LNCAP (cell line): Measurements from ENCODE around the gene ZMYND11.

ENCODE experiments used
- TF ChIP-seq, protein P1 (sequence below): fragments of 450-650 bp; IDR thresholded peaks from 2 replicates; pipeline ENCODE4 v1.5.1; 2017; ENCODE audit warnings: mild to moderate bottlenecking

ZMYND11 gene

DNA sequence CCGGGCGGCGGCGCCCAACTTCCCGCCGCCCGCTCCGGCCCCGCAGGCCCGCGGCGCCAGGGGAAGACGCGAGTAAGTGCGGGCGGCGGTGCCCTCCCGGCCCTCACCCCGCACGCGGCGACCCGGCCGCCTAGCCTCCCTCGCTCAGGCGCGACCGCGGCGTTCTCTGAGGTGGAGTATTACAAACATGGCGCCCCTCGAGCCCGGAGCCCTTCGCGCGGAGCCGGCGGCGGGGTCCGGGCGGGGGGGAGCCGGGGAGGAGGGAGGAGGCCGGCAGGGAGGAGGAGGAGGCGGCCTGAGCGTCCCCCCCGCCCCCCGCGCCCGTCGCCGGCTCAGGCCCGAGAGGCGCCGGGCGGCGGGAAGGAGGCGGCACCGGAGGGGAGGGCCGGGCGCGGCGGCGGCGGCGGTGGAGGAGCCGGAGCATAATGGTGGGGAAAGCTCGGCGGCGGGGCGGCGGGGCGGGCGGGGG, at the start of gene ZMYND11:
Gene ZMYND11 (plus strand): TSS at position 324 of the 469 bp plus-strand sequence. CDS start 44,558 bp downstream, outside the sequence.
- TF ChIP-seq, protein P1, sequence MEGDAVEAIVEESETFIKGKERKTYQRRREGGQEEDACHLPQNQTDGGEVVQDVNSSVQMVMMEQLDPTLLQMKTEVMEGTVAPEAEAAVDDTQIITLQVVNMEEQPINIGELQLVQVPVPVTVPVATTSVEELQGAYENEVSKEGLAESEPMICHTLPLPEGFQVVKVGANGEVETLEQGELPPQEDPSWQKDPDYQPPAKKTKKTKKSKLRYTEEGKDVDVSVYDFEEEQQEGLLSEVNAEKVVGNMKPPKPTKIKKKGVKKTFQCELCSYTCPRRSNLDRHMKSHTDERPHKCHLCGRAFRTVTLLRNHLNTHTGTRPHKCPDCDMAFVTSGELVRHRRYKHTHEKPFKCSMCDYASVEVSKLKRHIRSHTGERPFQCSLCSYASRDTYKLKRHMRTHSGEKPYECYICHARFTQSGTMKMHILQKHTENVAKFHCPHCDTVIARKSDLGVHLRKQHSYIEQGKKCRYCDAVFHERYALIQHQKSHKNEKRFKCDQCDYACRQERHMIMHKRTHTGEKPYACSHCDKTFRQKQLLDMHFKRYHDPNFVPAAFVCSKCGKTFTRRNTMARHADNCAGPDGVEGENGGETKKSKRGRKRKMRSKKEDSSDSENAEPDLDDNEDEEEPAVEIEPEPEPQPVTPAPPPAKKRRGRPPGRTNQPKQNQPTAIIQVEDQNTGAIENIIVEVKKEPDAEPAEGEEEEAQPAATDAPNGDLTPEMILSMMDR: no peak

DNA sequence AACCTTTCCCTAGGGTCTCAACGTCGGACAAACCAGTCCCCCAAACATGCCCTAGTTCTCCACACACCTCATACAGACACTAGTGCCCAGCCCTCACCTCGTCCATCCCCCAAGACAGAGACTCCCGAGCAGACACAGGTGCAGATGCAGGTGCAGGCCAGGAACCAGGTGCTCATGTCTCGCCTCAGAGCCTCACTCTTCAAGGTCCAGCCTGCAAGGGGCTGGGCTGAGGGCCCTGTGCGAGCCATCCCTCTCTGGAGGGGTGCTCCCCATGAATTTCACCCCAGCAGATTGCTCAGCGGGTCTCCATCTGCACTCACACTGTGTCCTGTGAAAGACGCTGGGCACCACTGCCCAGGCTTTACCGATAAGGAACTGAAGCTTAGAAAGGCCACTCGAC, 49.2 kb upstream of the ZMYND11 start:
- TF ChIP-seq, protein P1: no peak

DNA sequence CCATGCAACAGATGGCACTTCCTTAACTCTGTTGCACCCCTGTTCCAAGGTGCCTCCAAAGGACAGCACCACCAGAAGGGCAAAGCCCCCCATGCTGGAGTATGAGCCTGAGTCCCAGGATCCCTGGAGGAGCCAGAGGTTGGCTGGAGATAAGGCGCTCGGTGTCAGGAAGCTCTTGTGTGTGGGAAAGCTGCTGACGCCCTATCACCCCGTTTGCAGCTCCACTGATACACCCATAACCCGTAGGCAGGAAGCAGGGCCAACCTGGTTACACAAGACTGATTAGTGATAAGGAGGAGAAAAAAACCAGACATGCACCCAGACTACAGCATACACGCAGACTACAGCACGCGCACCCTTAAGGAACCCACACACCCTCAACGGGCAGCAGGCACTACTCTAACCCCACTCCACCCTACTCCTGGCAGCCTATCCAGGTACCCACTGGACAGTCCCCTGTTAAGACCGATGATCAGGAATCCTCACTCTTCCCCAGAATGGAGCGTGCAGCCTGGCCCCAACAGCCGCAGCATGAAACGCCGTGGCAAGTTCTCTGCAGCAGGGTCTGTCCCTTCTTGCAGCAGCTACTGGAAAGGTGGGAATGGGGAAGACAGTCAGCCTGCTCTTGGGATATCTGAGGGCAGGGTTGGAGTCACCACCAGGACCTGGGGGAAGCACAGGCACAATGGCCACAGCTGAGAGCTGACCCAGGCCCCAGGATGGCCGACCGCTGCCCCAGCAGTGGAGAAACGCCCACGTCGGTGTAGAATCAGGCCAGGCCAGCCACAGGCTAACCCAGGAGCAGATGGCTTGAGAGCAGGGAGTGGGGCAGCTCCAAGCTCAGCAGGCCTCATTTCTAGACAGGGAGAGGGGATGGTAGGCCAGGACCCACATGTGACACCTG, 47.8 kb upstream of the ZMYND11 start:
- TF ChIP-seq, protein P1: no peak

DNA sequence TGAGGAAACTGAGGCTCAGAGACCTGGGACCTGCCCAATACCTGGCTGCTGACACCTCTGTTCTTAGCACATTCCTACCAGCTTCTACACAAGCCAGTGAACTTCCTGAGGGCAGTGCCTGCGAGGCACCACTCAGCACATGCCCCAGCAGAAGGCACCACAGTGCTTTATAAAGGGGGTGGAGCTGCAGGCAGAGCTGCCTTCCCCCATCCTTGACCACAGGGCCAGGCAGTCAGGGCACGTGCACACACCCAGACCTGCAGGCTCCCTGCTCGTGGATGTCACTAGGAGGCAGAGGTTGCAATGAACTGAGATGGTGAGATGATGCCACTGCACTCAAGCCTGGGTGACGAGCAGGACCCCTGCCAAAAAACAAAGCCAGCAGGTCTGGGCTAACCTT, 47.0 kb upstream of the ZMYND11 start:
- TF ChIP-seq, protein P1: no peak

DNA sequence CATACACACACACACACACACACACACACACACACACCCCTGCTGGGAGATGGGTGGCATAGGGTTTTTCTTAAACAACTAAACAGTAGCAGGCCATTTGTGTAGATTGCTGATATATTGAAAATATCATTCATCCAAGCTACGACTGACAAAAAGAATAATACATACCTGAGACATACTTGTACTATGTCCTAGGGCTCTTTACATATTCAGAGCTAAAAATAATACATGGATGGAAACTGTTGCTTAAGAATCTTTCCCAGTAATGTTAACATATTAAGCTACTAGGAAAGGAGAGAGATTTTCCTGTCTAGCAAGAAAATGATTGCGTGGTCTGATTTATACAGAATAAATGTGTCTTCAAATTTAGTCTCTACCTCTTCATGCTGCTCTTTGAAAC, 46.0 kb upstream of the ZMYND11 start:
- TF ChIP-seq, protein P1: no peak

DNA sequence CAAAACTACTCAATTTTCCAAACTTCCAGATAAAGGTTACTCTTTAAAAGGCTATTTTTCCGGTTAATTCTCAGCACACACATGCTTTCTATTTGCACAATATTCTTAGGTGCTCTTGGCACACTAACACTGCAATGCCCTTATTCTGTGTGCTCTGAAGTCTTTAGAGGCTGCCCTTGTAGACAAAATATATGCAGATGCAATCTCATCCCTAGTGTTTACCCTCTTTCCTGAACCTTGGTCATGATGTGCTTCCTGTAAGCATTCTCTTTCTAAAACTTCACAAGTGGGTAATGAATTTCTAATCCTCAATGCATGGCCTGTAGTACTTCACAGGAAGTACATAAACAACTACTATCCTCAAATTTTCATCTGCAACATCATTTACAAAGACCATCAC, 45.1 kb upstream of the ZMYND11 start:
- TF ChIP-seq, protein P1: no peak

DNA sequence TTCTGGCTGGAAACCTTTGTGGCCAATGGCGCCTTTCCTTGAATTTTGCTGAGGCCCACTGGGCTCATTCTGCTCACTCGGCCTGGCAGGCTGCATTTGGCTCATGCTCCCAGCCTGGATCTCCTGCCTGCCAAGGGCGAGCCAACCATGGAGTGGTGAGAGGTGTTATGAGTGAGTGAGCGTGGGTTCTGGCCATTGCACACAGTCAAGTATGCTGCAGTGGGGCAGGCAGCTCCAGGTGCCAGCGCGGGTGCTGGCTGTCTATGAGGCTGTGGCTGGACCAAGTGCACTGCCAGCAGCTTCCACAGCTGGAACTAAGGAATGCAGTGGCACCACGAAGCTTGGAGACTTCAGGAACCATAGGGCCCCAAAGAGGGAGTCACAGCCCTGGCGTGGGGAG, 43.9 kb upstream of the ZMYND11 start:
- TF ChIP-seq, protein P1: no peak
